Suppressor macrophage (primary cell): Measurements from ENCODE around the gene NUP188.
"Not testable (repeated sequence)": the region's sequence is repeated elsewhere in the genome, so short reads cannot be mapped to it uniquely, and the experiment has no call there.

Experiments
- DNase-seq, 4 experiments: peaks; one replicate each; pipeline ENCODE4 v3.0.0-alpha.2; 2020 to 2022

NUP188 gene

DNA sequence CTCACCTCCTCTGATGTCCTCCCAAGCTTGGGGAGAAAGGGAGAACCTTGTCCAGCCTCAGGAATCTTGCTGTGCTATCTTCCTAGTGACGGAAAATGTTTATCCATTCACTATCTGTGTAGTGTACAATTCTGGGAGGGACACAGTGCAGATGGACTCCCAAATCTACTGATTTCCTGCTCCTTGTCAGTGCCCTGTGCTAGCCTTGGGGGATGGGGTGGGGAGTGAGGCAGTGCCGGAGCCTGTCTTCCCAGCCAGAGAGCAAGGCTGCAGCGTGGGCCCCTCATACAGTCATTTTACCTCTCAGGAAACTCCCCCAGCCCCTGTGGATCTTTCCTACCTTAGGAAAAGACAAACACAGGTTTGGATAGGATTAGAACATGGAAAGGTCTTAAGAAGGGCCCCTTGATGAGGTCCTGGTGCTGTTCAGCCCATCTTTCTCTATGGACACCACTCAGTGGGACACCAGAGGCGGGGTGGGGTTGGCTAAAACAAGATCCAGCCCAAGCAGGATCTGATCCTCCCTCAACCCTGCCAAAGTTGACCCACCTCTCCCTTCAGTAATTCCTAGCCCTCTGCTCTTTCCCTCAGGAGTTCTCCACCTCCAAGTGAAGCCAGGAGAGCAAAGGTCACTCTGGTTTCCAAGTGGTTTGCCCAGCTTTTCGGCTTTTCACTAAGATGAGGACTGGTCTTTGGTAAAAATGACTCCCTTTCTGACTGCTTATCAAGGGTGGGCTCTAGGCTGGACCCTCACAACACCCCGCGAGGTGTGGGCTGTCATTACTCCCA, 3.5 kb upstream of the NUP188 start:
- DNase-seq: no peak

- not testable (repeated sequence) for DNase-seq
These were observed 2.5 kb upstream of the NUP188 start for GRCh38 chr9:128944966-128945365.

DNA sequence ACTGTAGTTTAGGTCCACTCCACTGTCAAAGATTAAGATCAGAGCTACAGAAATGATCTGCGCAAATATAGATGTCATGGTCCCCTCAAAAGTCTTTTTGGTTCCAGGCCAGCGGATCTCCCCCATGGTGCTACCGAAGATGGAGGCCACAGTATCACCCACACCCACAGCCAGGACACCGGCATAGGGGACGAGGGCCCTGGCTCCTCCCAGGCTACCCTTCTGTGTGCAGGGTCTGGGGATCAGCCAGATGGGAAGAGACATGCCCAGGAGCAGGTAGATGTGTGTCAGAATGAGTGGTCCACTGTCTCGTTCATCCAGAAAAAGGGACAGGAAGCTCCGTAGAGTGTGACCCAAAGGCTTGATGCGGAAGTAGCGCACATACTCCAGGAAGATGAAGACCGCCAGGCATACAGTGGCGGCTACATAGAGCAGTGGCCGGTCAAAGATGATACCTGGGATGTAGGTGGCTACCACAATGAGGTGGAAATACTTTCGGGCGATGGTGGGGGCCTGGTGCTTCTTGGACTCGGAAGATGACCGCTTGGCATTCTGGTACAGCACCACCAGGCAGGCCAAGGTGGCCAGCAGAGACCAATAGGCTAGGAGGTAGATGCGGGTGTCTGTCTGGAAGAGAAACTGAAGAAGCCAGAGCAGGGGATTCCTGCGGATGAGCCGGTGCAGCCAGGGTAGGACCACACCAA, 1.5 kb upstream of the NUP188 start:
- no peak for DNase-seq

- peak in 3 of 4 experiments; percentile 43 to 54 (median 45) for DNase-seq
These were observed 775 bp upstream of the NUP188 start for GRCh38 chr9:128946571-128947276.

GRCh38 chr9:128947277-128947526, 297 bp upstream of the NUP188 start:
- no peak for DNase-seq

DNA sequence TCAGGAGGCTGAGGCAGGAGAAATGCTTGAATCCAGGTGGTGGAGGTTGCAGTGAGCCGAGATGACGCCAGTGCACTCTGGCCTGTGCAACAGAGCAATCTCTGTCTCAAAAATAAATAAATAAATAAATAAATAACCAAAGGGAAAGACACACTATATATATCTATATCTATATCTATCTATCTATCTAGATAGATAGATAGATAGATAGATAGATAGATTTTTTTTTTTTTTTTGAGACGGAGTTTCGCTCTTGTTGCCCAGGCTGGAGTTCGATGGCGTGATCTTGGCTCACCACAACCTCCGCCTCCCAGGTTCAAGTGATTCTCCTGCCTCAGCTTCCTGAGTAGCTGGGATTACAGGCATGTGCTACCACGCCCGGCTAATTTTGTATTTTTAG, 13.9 kb downstream of the NUP188 start:
- not testable (repeated sequence) for DNase-seq

- DNase-seq: no peak
These were observed 22.0 kb downstream of the NUP188 start for GRCh38 chr9:128969491-128969890.

GRCh38 chr9:128972956-128973355, 25.5 kb downstream of the NUP188 start:
- no peak for DNase-seq

- DNase-seq: no peak
These were observed 31.6 kb downstream of the NUP188 start for GRCh38 chr9:128979111-128979510.

- DNase-seq: no peak
These were observed 36.0 kb downstream of the NUP188 start for GRCh38 chr9:128983536-128983935.

- no peak for DNase-seq
These were observed 39.2 kb downstream of the NUP188 start for GRCh38 chr9:128986671-128987070.

DNA sequence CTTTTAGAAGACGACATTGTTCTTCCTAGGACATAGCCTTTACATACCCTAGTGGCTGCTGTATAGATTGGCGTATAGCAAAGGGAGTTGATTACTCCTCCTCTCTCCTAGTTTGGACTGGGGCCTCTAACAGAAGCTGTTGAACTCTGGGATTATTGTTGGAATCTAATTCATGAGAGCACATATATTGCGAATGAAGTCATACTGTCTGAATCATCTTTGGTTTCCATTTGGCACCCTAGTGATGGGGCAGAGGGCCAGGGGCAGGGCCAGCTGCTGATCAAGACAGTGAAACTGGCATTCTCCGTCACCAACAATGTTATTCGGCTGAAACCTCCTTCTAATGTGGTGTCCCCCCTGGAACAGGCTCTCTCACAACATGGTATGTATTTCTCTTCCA, 40.3 kb downstream of the NUP188 start:
- DNase-seq: no peak

GRCh38 chr9:128992995-128993394, 45.5 kb downstream of the NUP188 start:
- DNase-seq: no peak

- DNase-seq: no peak
These were observed 48.3 kb downstream of the NUP188 start for GRCh38 chr9:128995791-128996190.

- no peak for DNase-seq
These were observed 51.0 kb downstream of the NUP188 start for GRCh38 chr9:128998462-128998861.

- peak in 1 of 4 experiments; percentile 26 for DNase-seq
These were observed 52.2 kb downstream of the NUP188 start for GRCh38 chr9:128999581-129000206.

- no peak for DNase-seq
These were observed 54.2 kb downstream of the NUP188 start for GRCh38 chr9:129001504-129002325.

GRCh38 chr9:129002992-129003391, 55.5 kb downstream of the NUP188 start:
- no peak for DNase-seq

GRCh38 chr9:129004173-129004572, 56.7 kb downstream of the NUP188 start:
- DNase-seq: not testable (repeated sequence)

- no peak for DNase-seq
These were observed 58.0 kb downstream of the NUP188 start for GRCh38 chr9:129005336-129005997.

DNA sequence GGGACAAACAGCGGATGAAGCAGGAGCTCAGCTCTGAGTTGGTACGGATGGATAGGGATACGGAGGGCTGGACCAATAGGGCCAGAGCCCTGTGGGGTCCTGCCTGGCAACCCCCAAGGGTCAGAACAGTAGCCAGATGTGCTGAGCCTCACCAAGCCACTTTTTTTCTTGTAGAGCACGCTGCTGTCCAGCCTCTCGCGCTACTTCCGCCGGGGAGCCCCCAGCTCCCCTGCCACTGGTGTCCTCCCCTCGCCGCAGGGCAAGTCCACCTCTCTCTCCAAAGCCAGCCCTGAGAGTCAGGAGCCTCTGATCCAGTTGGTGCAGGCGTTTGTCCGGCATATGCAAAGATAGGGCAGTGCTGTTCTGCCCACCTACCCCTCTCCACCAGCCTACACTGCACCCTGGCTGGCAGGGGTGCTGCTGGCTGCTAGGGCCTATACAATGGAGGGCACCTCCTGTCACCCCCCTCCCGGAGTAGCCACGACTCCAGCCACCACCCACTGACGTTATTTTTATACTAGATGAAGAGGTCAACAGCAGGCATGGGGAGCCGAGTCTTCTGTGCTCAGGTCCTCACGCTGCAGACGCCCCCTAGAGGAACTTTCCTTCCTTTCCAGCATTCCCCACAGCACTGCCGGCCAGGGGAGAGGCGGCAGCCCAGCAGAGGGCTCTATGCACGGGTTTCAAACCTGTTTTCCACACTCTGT, 59.0 kb downstream of the NUP188 start:
- DNase-seq: peak; percentile 71 to 84 (median 78)
